Endometrial microvascular endothelial cells (primary cell): ENCODE results near the gene CST9. TPM values are rescaled to one million over a fixed set of nuclear protein-coding genes. Genes with fewer than 3 reads are reported as not detected.
"Not testable (repeated sequence)": the region's sequence is repeated elsewhere in the genome, so short reads cannot be mapped to it uniquely, and the experiment has no call there.

ENCODE experiments used
- in situ Hi-C: cut with HindIII; loops from 2 replicates; pipeline ENCODE4 v1.10.0; 2017; ENCODE audit warnings: low sequenced_read_pairs, low pct_unique_long_range_greater_than_20kb; ENCODE audit errors: inconsistent ontology term
- total RNA-seq: library from RNA; depleted of rRNA; stranded (reverse); fragments of >200 nt; gene quantifications from one replicate; pipeline ENCODE4 v1.2.3, GENCODE V29; 2015; ENCODE audit errors: inconsistent ontology term

CST9 gene
- total RNA-seq, 1 donor from 2014 or later, result not detected

- in situ Hi-C loops, result no loop called here
Observed at GRCh38 chr20:23627501-23627900, 21.8 kb upstream of the CST9 start.

GRCh38 chr20:23626040-23626620 lies 20.4 kb upstream of the CST9 start:
- in situ Hi-C loops, result no loop called here

- in situ Hi-C loops, result no loop called here
Observed at GRCh38 chr20:23625236-23625964, 19.7 kb upstream of the CST9 start.

- in situ Hi-C loops, result no loop called here
Observed at GRCh38 chr20:23624324-23624691, 18.6 kb upstream of the CST9 start.

GRCh38 chr20:23623666-23624323 lies 18.1 kb upstream of the CST9 start:
- in situ Hi-C loops, result no loop called here

GRCh38 chr20:23622839-23623343 lies 17.2 kb upstream of the CST9 start:
- in situ Hi-C loops, result no loop called here

- in situ Hi-C loops, result not testable (repeated sequence)
Observed at GRCh38 chr20:23622401-23622800, 16.7 kb upstream of the CST9 start.

GRCh38 chr20:23620670-23621386 lies 15.1 kb upstream of the CST9 start:
- in situ Hi-C loops, result not testable (repeated sequence)

- in situ Hi-C loops, result no loop called here
Observed at GRCh38 chr20:23614163-23614562, 8.4 kb upstream of the CST9 start.

GRCh38 chr20:23613676-23614075 lies 8.0 kb upstream of the CST9 start:
- in situ Hi-C loops, result no loop called here

GRCh38 chr20:23612396-23612795 lies 6.7 kb upstream of the CST9 start:
- in situ Hi-C loops, result no loop called here

- in situ Hi-C loops, result no loop called here
Observed at GRCh38 chr20:23609486-23610109, 3.9 kb upstream of the CST9 start.

GRCh38 chr20:23608251-23608846 lies 2.6 kb upstream of the CST9 start:
- in situ Hi-C loops, result no loop called here

GRCh38 chr20:23607497-23608245 lies 2.0 kb upstream of the CST9 start:
- in situ Hi-C loops, result no loop called here

GRCh38 chr20:23606652-23607049 lies 934 bp upstream of the CST9 start:
- in situ Hi-C loops, result no loop called here

- in situ Hi-C loops, result no loop called here
Observed at GRCh38 chr20:23604306-23604705, 1.4 kb downstream of the CST9 start.

GRCh38 chr20:23603321-23603720 lies 2.4 kb downstream of the CST9 start:
- in situ Hi-C loops, result no loop called here

GRCh38 chr20:23602699-23603098 lies 3.0 kb downstream of the CST9 start:
- in situ Hi-C loops, result no loop called here
